ENCODE results near the gene EP400.
"Not testable (repeated sequence)": the region's sequence is repeated elsewhere in the genome, so short reads cannot be mapped to it uniquely, and the experiment has no call there.

The EP400 gene

DNA sequence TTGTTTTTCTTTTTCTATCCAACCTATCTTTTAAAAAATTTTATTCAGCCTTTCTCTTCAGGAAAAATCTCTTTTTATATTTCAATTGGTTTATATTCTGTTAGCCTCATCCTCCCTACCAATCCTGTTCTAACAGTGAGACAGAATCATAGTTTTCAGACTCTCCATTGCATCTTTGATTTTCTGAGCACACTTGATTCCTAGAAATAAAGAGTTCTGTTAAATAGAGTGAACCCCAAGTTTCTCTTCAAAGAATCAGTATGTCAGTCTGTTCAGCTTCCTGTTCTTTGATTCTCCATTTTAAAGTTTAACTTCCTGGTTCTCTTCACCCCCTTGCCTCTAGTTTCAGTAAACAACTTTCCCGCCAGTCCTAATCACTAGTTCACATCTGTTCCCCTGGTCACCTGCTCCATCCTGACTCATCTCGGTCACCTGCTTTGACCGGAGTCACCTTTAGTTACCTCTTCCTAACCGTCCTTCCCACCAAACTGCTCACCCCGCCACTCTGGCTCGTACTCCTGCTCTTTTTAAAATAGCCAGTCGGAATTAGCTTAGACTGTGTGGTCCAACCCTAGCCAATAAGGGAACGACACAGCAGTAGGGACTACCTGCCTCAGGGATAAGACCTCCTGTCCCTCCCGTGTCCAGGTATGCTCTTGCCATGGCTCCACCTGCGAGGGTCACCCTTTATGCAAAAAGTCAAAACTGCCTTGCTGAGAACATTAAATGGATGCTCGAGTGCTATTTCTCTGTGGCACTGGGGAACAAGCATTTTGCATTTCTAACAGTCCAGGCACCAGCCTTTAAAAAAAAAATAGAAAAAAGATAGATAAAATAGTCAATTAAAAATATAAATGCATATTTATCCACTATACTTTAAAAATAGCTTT lies 146.0 kb downstream of the EP400 start:
- DNase-seq, result no peak

DNA sequence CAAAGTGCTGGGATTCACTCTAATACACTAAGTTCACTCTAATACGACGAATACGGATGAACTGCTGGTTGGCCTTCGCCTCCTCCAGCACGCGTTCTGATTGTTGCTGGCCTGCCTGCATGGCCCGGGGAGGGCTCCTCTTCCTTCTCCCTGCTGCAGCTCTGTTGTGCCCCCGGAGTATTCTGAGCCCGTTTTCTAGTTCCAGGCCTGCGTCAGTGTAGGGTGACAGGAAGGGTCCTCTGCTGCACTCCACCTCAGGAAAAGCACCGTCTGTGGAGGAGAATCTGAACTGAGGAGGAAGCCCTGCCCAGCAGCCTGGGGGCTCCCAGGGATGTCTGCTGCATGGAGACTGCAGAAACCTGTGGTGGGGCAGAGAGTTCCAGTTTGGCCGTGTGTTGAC lies 150.0 kb downstream of the EP400 start:
- no peak for DNase-seq

- no peak for DNase-seq
These were observed 150.7 kb downstream of the EP400 start for GRCh38 chr12:132100306-132101065.

GRCh38 chr12:132102297-132102696 lies 152.6 kb downstream of the EP400 start:
- no peak for DNase-seq

DNA sequence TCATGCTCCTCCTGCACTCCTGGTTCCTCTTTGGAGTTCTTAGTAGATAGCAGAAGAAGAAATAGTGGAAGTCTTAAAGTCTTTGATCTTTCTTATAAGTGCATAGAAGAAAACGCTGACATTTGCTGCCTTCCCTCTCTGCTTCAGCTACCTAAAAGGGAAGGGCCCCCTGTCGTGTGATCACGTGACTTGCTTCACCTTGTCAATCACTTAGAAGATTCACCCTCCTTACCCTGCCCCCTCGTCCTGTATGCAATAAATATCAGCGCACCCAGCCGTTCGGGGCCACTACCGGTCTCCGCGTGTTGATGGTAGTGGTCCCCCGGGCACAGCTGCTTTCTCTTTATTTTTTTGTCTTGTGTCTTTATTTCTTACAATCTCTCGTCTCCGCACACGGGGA lies 153.3 kb downstream of the EP400 start:
- not testable (repeated sequence) for DNase-seq

DNA sequence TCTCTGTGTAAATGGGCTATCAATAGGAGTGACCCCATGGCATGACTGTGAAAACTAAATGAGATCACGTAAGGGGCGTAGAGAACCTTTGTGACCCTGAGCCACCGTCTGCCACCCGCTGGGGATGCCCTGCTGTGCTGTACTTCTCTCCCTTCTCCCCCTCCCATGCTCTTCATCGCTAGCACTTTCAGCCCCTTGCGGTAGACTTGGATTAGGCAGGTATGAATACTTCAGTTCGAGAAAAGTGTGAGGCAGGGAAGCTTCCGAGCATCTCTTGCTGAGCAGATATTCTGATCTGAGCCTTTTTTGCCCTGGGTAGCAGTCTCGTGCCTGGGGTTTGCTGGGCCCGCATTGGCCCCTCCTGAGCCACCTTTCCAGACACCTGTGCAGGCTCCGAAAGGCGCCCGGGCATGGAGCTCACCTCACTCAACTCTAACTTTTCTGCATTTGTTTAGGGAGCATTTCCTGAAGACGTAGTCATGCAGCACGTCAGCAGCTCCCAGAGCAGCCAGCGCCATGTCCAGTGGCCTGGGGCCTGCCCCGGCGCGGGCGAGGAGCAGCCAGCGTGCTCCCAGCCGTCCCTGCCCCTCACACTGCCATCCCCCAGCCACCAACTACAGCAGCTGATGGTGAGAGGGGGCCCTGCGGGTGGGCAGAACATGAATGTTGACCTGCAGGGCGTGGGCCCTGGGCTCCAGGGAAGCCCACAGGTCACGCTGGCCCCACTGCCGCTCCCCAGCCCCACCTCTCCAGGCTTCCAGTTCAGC lies 154.0 kb downstream of the EP400 start:
- no peak for DNase-seq

GRCh38 chr12:132105467-132105866 lies 155.7 kb downstream of the EP400 start:
- no peak for DNase-seq

DNA sequence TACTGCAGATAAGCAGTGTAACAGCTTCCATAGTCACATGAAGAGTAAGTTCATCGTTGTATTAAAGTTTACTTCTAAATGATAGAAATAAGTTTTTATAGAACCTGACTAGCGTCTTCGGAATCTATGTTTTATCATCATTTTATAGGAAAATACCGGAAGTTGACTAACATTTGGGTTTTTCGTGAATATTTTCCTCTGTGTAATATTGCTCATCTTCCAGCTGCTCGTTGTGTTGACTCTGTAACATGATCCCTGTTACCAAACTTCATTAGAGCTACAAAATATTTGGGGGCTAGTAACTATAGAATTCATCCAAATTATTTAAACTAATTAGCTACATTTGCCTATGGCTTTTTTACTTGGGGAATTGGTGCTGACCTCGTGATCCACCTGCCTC lies 157.2 kb downstream of the EP400 start:
- DNase-seq, result no peak

GRCh38 chr12:132108211-132108832 lies 158.6 kb downstream of the EP400 start:
- no peak for DNase-seq

GRCh38 chr12:132109741-132110140 lies 160.0 kb downstream of the EP400 start:
- no peak for DNase-seq

- no peak for DNase-seq
These were observed 160.9 kb downstream of the EP400 start for GRCh38 chr12:132110677-132111076.

DNA sequence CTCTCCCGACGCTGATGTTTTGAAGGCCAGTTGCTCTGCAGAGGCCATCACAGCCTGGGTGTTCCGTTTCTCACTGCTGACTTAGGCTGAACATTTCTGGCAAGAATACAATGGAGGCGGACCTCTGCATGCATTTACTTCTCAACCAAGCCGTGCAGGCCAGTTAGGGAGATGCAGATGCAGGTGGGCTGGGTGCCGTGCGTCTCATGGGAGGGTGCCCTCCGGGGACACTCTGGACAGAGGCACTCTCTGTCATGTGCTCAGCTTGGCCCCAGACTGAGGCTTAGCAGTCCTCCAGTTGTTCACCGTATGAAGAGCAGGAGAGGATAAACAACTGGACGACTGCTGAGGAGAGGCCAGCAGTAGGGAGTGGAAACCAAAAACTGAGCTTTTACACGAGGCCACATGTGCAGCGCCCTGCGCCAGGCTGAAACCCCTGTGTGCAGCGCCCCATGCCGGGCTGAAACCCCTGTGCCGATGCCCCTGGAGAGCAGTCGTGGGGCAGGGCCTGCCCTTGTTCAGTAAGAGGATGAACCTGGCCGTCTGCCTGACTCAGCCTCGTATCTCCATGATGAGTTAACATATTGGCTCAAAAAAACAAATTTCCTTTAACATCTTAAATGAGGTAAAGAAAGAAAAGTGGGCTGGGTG lies 162.0 kb downstream of the EP400 start:
- no peak for DNase-seq

DNA sequence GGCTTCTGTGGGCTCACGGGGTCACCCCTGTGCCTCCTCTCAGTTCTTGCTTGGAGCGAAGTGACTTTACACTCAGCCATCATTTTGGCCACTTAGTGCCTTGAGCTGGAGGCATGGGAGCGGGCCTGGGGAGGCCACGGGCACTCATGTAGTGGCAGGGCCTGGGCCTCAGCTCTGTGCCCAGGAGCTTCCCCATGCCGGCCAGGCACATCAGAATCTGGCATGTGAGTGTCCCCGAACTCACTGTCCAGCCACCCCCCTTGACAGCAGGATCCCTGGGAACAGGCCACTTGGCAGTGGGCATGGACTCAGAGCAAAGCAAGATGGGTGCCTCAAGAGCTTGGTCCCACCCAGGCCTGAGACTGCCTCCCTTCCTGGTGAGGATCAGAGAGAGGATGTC lies 164.9 kb downstream of the EP400 start:
- no peak for DNase-seq

GRCh38 chr12:132115500-132115899 lies 165.8 kb downstream of the EP400 start:
- DNase-seq, result no peak

DNA sequence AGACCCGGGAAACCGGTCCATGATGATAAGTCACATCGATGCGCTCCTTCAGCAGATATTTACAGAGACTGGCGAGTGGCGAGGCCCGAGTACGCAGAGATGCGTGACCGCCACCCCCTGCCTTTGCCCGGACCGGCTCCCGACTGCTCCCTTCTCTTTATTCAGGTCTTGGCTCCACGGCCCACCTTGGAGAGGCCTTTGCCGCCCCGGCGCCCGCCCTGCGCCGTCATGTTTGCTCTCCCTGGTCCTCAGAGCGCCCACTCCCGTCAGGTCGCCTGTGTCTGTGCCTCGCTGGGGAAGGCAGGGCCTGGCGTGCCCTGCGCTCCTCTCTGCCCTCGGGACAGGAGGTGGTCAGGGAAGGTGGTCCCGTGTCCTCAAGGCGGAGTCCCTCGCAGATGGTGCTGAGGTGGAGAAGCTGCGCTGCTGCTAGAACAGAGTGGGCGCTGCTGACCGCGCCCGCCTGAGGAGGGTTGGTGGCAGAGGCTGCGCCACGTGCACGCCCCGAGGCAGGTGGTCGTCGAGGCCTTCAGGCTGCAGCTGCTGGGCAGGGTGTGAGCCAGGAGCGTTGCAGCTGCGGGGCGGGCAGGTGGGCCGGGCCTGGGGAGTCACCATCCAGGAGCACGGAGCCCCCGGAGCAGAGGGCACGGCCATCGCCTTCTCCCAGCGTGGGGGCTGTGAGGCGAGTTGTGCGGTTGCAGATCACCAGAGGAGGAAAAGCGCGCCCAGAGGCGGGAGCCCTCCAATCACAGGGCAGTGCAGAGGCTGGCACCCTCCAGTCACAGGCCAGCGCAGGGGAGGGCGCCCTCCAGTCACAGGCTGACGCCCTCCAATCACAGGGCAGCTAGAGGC lies 167.2 kb downstream of the EP400 start:
- no peak for DNase-seq

GRCh38 chr12:132117558-132117875 lies 167.8 kb downstream of the EP400 start:
- DNase-seq, result no peak

- DNase-seq, result no peak
These were observed 169.1 kb downstream of the EP400 start for GRCh38 chr12:132118876-132119275.

GRCh38 chr12:132121283-132121682 lies 171.5 kb downstream of the EP400 start:
- DNase-seq, result no peak

- DNase-seq, result no peak
These were observed 174.4 kb downstream of the EP400 start for GRCh38 chr12:132123970-132124765.

DNA sequence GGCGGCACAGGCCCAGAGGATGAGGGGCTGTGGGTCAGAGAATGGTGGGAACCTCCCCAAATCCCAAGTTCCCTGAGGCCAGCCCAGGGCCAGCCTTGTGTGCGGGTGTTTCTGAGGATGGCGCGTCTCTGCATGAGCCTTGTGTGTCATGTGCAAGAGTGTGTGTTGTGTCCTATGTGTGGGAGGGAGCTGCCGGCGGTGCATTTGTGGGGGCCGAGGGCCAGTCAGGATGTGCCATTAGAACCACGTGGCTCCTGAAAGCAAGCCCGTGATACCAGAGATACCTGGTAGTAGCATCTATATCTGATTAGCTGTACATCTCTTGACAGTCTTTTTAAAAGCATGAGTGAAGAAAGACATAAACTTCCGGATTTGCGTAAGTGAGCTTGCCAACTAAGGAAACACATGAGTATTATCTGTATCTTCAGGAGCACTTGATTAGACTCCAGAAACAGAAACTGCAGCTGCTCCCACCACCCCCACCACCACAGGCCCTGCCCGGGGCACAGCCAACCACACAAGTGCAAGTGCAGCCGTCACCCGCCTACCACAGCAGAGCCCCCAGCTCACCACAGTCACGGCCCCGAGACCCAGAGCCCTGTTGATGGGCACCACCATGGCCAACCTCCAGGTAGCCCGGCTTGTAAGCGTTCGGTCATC lies 175.2 kb downstream of the EP400 start:
- DNase-seq, result no peak

All from stimulated activated CD4-positive, alpha-beta T cell treated with anti-CD3 and anti-CD28 coated beads, Interleukin-12 subunit alpha, Interleukin-12 subunit beta, amount 100 ng/mL, for 4 hours (primary cell).